RWPE2 (cell line): ENCODE measurements around the gene CD6.

Experiments
- ATAC-seq: fragments of 200-7000 bp; cut with Tn5 transposase; 3 replicates; pipeline ENCODE4 v1.9.1; 2021; ENCODE audit warnings: low read depth
- DNase-seq: peaks from one replicate; pipeline ENCODE4 v3.0.0-alpha.2; 2020; ENCODE audit warnings: low spot score
- H3K27ac ChIP-seq: fragments of 450-650 bp; 2 replicates; pipeline ENCODE4 v1.5.1; 2017; ENCODE audit warnings: mild to moderate bottlenecking; ENCODE audit not compliant: poor library complexity, severe bottlenecking
- H3K27me3 ChIP-seq: fragments of 250-450 bp; sonication (Bioruptor Pico); 2 replicates; pipeline ENCODE4 v1.5.1; 2021; ENCODE audit warnings: mild to moderate bottlenecking, moderate library complexity; ENCODE audit not compliant: insufficient read depth, poor library complexity, severe bottlenecking
- H3K36me3 ChIP-seq: fragments of 250-450 bp; sonication (Bioruptor Pico); 2 replicates; pipeline ENCODE4 v1.5.1; 2020; ENCODE audit warnings: low read depth, mild to moderate bottlenecking, moderate library complexity
- H3K4me1 ChIP-seq: fragments of 250-450 bp; sonication (Bioruptor Pico); 2 replicates; pipeline ENCODE4 v1.5.1; 2021; ENCODE audit warnings: mild to moderate bottlenecking, moderate library complexity; ENCODE audit not compliant: insufficient read depth, poor library complexity, severe bottlenecking
- H3K4me3 ChIP-seq: fragments of 250-450 bp; sonication (Bioruptor Pico); 2 replicates; pipeline ENCODE4 v1.5.1; 2021; ENCODE audit warnings: mild to moderate bottlenecking, moderate library complexity; ENCODE audit not compliant: severe bottlenecking
- H3K9me3 ChIP-seq: fragments of 250-450 bp; sonication (Bioruptor Pico); 2 replicates; pipeline ENCODE4 v1.5.1; 2021; ENCODE audit warnings: mild to moderate bottlenecking, moderate library complexity; ENCODE audit not compliant: severe bottlenecking
- TF ChIP-seq, protein P1 (sequence below): fragments of 450-650 bp; IDR thresholded peaks from one replicate; pipeline ENCODE4 v1.5.1; 2017; ENCODE audit warnings: mild to moderate bottlenecking, moderate library complexity; ENCODE audit not compliant: poor library complexity, severe bottlenecking

The CD6 gene

DNA sequence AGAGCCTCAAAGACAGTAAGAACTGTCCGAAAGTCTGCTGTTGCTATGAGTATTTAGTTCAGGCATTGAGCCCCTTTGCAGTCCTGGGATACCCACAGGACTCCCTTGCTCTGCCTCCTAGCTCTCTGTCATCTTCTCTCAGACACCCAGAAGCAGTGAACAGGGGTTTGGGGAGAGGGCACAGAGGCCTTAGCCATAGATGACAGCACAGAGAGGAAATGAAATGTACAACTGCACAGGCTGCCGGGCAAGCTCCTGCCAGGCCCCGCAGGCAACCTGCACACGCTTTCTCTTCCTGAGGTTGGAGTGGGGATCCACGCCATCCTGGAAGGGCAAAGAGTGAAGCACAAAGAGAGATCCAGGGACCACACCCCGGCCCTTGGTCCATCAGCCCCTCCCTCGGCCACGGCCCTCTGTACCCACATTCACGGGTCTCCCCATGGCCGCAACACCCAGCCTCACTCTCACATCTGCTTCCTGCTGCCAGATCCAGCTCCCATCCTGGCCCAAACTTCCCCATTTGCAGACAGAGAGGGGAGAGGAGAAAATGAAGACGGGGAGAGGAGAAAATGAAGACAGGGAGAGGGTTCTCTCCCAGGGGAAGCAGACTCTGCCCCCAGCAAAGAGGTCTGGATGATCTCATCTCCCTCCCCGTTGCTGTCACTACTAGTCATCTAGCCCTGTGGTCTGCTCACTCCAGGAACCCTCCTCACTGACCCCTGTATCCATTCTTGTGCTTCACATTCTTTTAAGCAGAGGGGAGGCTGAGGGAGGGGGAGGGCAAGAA lies 40.7 kb downstream of the CD6 start:
- DNase-seq, result no peak
- H3K27me3 ChIP-seq, result peaks cover 7% of the 10 kb centered on the region
- no peaks in the 10 kb centered on the region for H3K36me3 ChIP-seq
- no peaks in the 10 kb centered on the region for H3K9me3 ChIP-seq
- no peak overlapping the region for H3K4me3 ChIP-seq
- no peak for ATAC-seq
- TF ChIP-seq, protein P1, sequence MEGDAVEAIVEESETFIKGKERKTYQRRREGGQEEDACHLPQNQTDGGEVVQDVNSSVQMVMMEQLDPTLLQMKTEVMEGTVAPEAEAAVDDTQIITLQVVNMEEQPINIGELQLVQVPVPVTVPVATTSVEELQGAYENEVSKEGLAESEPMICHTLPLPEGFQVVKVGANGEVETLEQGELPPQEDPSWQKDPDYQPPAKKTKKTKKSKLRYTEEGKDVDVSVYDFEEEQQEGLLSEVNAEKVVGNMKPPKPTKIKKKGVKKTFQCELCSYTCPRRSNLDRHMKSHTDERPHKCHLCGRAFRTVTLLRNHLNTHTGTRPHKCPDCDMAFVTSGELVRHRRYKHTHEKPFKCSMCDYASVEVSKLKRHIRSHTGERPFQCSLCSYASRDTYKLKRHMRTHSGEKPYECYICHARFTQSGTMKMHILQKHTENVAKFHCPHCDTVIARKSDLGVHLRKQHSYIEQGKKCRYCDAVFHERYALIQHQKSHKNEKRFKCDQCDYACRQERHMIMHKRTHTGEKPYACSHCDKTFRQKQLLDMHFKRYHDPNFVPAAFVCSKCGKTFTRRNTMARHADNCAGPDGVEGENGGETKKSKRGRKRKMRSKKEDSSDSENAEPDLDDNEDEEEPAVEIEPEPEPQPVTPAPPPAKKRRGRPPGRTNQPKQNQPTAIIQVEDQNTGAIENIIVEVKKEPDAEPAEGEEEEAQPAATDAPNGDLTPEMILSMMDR, result no peak
- no peak overlapping the region for H3K27ac ChIP-seq
- no peaks in the 10 kb centered on the region for H3K4me1 ChIP-seq

GRCh38 chr11:61012737-61013215 lies 41.3 kb downstream of the CD6 start:
- Histone ChIP-seq H3K36me3 (no peaks in the 10 kb centered on the region), H3K9me3 (no peaks in the 10 kb centered on the region)

GRCh38 chr11:61018059-61018458 lies 46.6 kb downstream of the CD6 start:
- Histone ChIP-seq H3K36me3 (no peaks in the 10 kb centered on the region), H3K4me1 (no peaks in the 10 kb centered on the region), H3K27me3 (peaks cover 2% of the 10 kb centered on the region), H3K27ac (no peak overlapping the region), H3K9me3 (no peaks in the 10 kb centered on the region), H3K4me3 (no peak overlapping the region)
- ATAC-seq (no peak), DNase-seq (no peak)
- TF ChIP-seq, protein P1, result no peak

More at GRCh38 chr11:61012737-61013215, 41.3 kb downstream of the CD6 start:
- Histone ChIP-seq H3K27me3 (peaks cover 3% of the 10 kb centered on the region), H3K4me1 (no peaks in the 10 kb centered on the region), H3K27ac (no peak overlapping the region), H3K4me3 (no peak overlapping the region)
- ATAC-seq (no peak), DNase-seq (no peak)
- TF ChIP-seq, protein P1, result no peak

- Histone ChIP-seq H3K4me3 (no peak overlapping the region), H3K27me3 (peaks cover 2% of the 10 kb centered on the region), H3K4me1 (no peaks in the 10 kb centered on the region), H3K9me3 (no peaks in the 10 kb centered on the region), H3K27ac (no peak overlapping the region), H3K36me3 (no peaks in the 10 kb centered on the region)
- ATAC-seq (no peak), DNase-seq (no peak)
- TF ChIP-seq, protein P1, result no peak
Observed at GRCh38 chr11:61019037-61019831, 47.8 kb downstream of the CD6 start.
